Mammary epithelial cell (primary cell): ENCODE measurements around the gene VAV3.

ENCODE experiments used
- EZH2 ChIP-seq: IDR thresholded peaks from 2 replicates; pipeline ENCODE4 v1.6.1; 2012; ENCODE audit warnings: low read length, inconsistent platforms, borderline replicate concordance
- TF ChIP-seq, protein P1 (sequence below), 2 donors: IDR thresholded peaks in 1 of 2; conservative IDR thresholded peaks in 1 of 2; 2 replicates each; pipeline ENCODE4 v1.5.1; 2011 to 2012; ENCODE audit warnings: inconsistent platforms in 2 of 2, low read length in 2 of 2, mild to moderate bottlenecking in 2 of 2, control low read depth in 1 of 2, low read depth in 1 of 2; ENCODE audit not compliant: insufficient read depth in 1 of 2; ENCODE audit errors: extremely low read depth in 1 of 2

DNA sequence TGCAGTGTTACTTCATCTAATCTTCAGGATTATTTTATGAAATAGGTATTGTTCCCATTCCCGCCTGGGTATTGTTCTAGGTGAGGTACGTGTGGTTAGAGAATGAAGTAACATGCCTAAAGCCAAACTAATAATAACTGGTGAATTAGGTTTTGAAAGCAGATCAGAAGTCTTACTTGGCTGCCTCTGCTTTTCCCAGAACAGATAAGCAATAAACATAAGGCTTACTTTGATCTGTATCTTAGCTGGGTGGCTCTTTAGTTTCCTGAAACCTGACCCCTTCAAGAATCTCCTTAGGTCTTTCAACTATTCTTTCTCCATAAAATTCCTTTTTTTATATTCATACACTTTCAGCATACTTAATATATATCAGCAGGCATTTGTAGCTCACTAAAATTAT is 65.3 kb downstream of the VAV3 start:
- TF ChIP-seq, protein P1, sequence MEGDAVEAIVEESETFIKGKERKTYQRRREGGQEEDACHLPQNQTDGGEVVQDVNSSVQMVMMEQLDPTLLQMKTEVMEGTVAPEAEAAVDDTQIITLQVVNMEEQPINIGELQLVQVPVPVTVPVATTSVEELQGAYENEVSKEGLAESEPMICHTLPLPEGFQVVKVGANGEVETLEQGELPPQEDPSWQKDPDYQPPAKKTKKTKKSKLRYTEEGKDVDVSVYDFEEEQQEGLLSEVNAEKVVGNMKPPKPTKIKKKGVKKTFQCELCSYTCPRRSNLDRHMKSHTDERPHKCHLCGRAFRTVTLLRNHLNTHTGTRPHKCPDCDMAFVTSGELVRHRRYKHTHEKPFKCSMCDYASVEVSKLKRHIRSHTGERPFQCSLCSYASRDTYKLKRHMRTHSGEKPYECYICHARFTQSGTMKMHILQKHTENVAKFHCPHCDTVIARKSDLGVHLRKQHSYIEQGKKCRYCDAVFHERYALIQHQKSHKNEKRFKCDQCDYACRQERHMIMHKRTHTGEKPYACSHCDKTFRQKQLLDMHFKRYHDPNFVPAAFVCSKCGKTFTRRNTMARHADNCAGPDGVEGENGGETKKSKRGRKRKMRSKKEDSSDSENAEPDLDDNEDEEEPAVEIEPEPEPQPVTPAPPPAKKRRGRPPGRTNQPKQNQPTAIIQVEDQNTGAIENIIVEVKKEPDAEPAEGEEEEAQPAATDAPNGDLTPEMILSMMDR (conservative IDR thresholded peaks at IDR 0.05 in 1 of 2, IDR thresholded peaks at IDR 0.05 in 1 of 2; ENCODE audit: extremely low read depth in 1 of 2, insufficient read depth in 1 of 2, low read depth in 1 of 2, low read length in 2 of 2) = no peak
- TF ChIP-seq EZH2 = no peak
